Hepatocyte (in vitro differentiated cells): Measurements from ENCODE around the gene GUCD1. TPM values are rescaled to one million over a fixed set of nuclear protein-coding genes. Genes with fewer than 3 reads are reported as not detected.

Experiments
- DNase-seq: peaks from one replicate; pipeline ENCODE4 v3.0.0-alpha.2; 2016; ENCODE audit warnings: low spot score
- H2AFZ ChIP-seq: fragments of 200-600 bp; sonication (generic); 2 replicates; pipeline ENCODE4 v1.6.0; 2016; ENCODE audit warnings: antibody characterized with exemption, mild to moderate bottlenecking
- H3K27ac ChIP-seq: fragments of 200-600 bp; sonication (generic); 2 replicates; pipeline ENCODE4 v1.5.1; 2016; ENCODE audit warnings: mild to moderate bottlenecking
- H3K27me3 ChIP-seq: fragments of 200-600 bp; sonication (generic); 2 replicates; pipeline ENCODE4 v1.6.1; 2016
- H3K36me3 ChIP-seq: fragments of 200-600 bp; sonication (generic); replicated peaks from 2 replicates; pipeline ENCODE4 v1.5.1; 2016; ENCODE audit warnings: low read depth; ENCODE audit not compliant: insufficient read depth
- H3K4me1 ChIP-seq: fragments of 200-600 bp; sonication (generic); 2 replicates; pipeline ENCODE4 v1.5.1; 2016; ENCODE audit warnings: mild to moderate bottlenecking, moderate library complexity; ENCODE audit not compliant: insufficient read depth
- H3K4me2 ChIP-seq: fragments of 200-600 bp; sonication (generic); 2 replicates; pipeline ENCODE4 v1.6.0; 2016
- H3K4me3 ChIP-seq: fragments of 200-600 bp; sonication (generic); 2 replicates; pipeline ENCODE4 v1.5.1; 2016; ENCODE audit warnings: mild to moderate bottlenecking
- H3K79me2 ChIP-seq: fragments of 200-600 bp; sonication (generic); 2 replicates; pipeline ENCODE4 v1.6.0; 2017; ENCODE audit warnings: mild to moderate bottlenecking
- H3K9me2 ChIP-seq: fragments of 200-600 bp; sonication (generic); replicated peaks from 2 replicates; pipeline ENCODE4 v1.6.0; 2017; ENCODE audit warnings: mild to moderate bottlenecking; ENCODE audit not compliant: insufficient read depth
- H3K9me3 ChIP-seq: fragments of 200-600 bp; sonication (generic); 2 replicates; pipeline ENCODE4 v1.5.1; 2016; ENCODE audit warnings: low read depth, mild to moderate bottlenecking
- H4K20me1 ChIP-seq: fragments of 200-600 bp; sonication (generic); 2 replicates; pipeline ENCODE4 v1.6.0; 2016; ENCODE audit warnings: mild to moderate bottlenecking; ENCODE audit not compliant: insufficient read depth, poor library complexity, severe bottlenecking
- EZH2 ChIP-seq: fragments of 200-600 bp; sonication (generic); IDR thresholded peaks from 2 replicates; pipeline ENCODE4 v1.6.1; 2016; ENCODE audit warnings: antibody characterized with exemption, mild to moderate bottlenecking, borderline replicate concordance
- EZH2phosphoT487 ChIP-seq: fragments of 200-600 bp; sonication (generic); IDR thresholded peaks from one replicate; pipeline ENCODE4 v1.6.1; 2018; ENCODE audit warnings: antibody characterized with exemption, mild to moderate bottlenecking, low read depth, moderate library complexity; ENCODE audit not compliant: unreplicated experiment, severe bottlenecking
- WGBS: methylation state at CpG from one replicate; pipeline ENCODE4 v1.1.6; 2016; ENCODE audit warnings: low lambda C conversion rate; ENCODE audit errors: missing lambda C conversion rate; 5-methylcytosine and 5-hydroxymethylcytosine counted together
- polyA plus RNA-seq: library from polyadenylated mRNA; unstranded; fragments of >200 nt; fragmentation: Nextera tagmentation; extraction: Ambion mirVana; gene quantifications from 2 replicates; pipeline ENCODE4 v1.2.1, GENCODE V29; 2016
- total RNA-seq: library from RNA; depleted of rRNA; stranded (reverse); fragments of >200 nt; gene quantifications from 2 replicates; pipeline ENCODE4 v1.2.3, GENCODE V29; 2014
- TF ChIP-seq, protein P1 (sequence below): fragments of 200-600 bp; sonication (generic); IDR thresholded peaks from 2 replicates; pipeline ENCODE4 v1.5.1; 2016; ENCODE audit warnings: antibody characterized with exemption, mild to moderate bottlenecking; ENCODE audit not compliant: poor library complexity

Gene GUCD1
- total and polyA plus RNA-seq, 2 experiments from 2014 or later, result 102 to 149 TPM

- 98% methylated on average over 6 of the region's 6 CpGs for WGBS
- no peak overlapping the region for H3K4me2 ChIP-seq
- H3K9me3 ChIP-seq, result no peaks in the 10 kb centered on the region
- no peaks in the 10 kb centered on the region for H4K20me1 ChIP-seq
- H3K36me3 ChIP-seq, result no peaks in the 10 kb centered on the region
- peaks cover 8% of the 10 kb centered on the region for H3K4me1 ChIP-seq
- no peaks in the 10 kb centered on the region for H3K9me2 ChIP-seq
- TF ChIP-seq EZH2 (no peak), EZH2phosphoT487 (no peak)
- TF ChIP-seq, protein P1, sequence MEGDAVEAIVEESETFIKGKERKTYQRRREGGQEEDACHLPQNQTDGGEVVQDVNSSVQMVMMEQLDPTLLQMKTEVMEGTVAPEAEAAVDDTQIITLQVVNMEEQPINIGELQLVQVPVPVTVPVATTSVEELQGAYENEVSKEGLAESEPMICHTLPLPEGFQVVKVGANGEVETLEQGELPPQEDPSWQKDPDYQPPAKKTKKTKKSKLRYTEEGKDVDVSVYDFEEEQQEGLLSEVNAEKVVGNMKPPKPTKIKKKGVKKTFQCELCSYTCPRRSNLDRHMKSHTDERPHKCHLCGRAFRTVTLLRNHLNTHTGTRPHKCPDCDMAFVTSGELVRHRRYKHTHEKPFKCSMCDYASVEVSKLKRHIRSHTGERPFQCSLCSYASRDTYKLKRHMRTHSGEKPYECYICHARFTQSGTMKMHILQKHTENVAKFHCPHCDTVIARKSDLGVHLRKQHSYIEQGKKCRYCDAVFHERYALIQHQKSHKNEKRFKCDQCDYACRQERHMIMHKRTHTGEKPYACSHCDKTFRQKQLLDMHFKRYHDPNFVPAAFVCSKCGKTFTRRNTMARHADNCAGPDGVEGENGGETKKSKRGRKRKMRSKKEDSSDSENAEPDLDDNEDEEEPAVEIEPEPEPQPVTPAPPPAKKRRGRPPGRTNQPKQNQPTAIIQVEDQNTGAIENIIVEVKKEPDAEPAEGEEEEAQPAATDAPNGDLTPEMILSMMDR, result no peak
- H3K27me3 ChIP-seq, result no peaks in the 10 kb centered on the region
- H2AFZ ChIP-seq, result no peak overlapping the region
- no peak overlapping the region for H3K27ac ChIP-seq
- H3K4me3 ChIP-seq, result no peak overlapping the region
- DNase-seq, result no peak
- peaks cover under 1% of the 10 kb centered on the region for H3K79me2 ChIP-seq
Observed at GRCh38 chr22:24541681-24542515, 13.0 kb downstream of the GUCD1 start.

DNA sequence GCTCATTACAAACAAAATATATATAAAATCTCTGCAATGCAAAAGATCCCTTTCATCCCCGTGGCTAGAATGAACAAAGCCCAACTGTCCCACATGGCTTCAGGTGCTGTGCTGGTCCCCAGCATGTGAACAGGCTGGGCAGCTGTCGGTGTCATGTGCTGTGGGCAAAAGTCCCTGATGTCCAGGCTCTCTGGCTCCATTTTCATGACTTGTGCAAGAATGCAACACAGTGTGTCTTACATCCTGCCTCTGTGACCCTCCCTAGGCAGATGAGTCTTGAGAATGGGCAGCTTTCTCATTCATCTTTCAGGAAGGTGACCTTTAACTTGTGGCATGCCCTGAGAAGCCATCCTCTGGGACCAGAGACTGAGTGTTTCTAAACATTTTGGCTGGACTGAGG, 14.5 kb downstream of the GUCD1 start:
- H3K9me3 ChIP-seq, result no peaks in the 10 kb centered on the region
- H3K9me2 ChIP-seq, result no peaks in the 10 kb centered on the region
- H3K27ac ChIP-seq, result no peak overlapping the region
- 100% methylated on average over 2 of the region's 2 CpGs for WGBS
- H3K36me3 ChIP-seq, result no peaks in the 10 kb centered on the region
- no peak overlapping the region for H2AFZ ChIP-seq
- no peaks in the 10 kb centered on the region for H3K27me3 ChIP-seq
- no peak overlapping the region for H3K4me2 ChIP-seq
- peaks cover 8% of the 10 kb centered on the region for H3K4me1 ChIP-seq
- no peaks in the 10 kb centered on the region for H4K20me1 ChIP-seq
- TF ChIP-seq EZH2phosphoT487, result no peak
- TF ChIP-seq, protein P1, result no peak
- no peak for TF ChIP-seq EZH2
- H3K79me2 ChIP-seq, result no peaks in the 10 kb centered on the region
- H3K4me3 ChIP-seq, result no peak overlapping the region
- DNase-seq, result no peak

DNA sequence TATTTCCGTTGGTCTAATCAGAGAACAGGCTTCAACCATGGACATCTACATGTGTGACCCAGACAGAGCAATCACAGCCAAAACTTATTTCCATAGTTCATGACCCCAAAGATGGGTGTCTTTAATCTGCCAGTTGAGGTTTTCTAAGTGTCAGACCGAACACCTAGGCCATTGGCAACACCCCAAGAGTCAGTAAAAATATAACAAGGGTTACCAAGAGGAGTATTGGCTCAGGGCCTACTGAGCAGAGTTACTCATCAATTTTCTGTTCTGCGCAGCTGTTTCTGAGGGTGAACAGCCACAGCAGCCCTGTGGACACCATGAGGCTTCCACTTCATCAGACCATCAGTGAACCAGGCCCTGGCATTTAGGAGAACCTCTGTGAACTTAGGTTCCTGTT, 18.8 kb downstream of the GUCD1 start:
- no peak overlapping the region for H2AFZ ChIP-seq
- no peak for DNase-seq
- no peak for TF ChIP-seq EZH2phosphoT487
- no peak for TF ChIP-seq EZH2
- no peaks in the 10 kb centered on the region for H4K20me1 ChIP-seq
- H3K79me2 ChIP-seq, result no peaks in the 10 kb centered on the region
- no peaks in the 10 kb centered on the region for H3K36me3 ChIP-seq
- no peaks in the 10 kb centered on the region for H3K27me3 ChIP-seq
- H3K4me2 ChIP-seq, result no peak overlapping the region
- H3K4me1 ChIP-seq, result peaks cover 11% of the 10 kb centered on the region
- WGBS, result 78% methylated on average over 3 of the region's 3 CpGs
- H3K9me3 ChIP-seq, result no peaks in the 10 kb centered on the region
- H3K27ac ChIP-seq, result no peak overlapping the region
- H3K9me2 ChIP-seq, result no peaks in the 10 kb centered on the region
- H3K4me3 ChIP-seq, result no peak overlapping the region

- 99% methylated on average over 4 of the region's 4 CpGs for WGBS
- H4K20me1 ChIP-seq, result no peaks in the 10 kb centered on the region
- no peaks in the 10 kb centered on the region for H3K79me2 ChIP-seq
- peaks cover 11% of the 10 kb centered on the region for H3K4me1 ChIP-seq
- no peaks in the 10 kb centered on the region for H3K9me2 ChIP-seq
- no peaks in the 10 kb centered on the region for H3K9me3 ChIP-seq
- no peak overlapping the region for H3K27ac ChIP-seq
- H3K27me3 ChIP-seq, result no peaks in the 10 kb centered on the region
- TF ChIP-seq EZH2phosphoT487 (no peak), EZH2 (no peak)
- TF ChIP-seq, protein P1, result no peak
- H3K4me3 ChIP-seq, result no peak overlapping the region
- H3K4me2 ChIP-seq, result no peak overlapping the region
- no peaks in the 10 kb centered on the region for H3K36me3 ChIP-seq
- no peak overlapping the region for H2AFZ ChIP-seq
- no peak for DNase-seq
Observed at GRCh38 chr22:24535348-24535747, 19.6 kb downstream of the GUCD1 start.
